GM19043 (cell line): ENCODE measurements around the gene TSPEAR.
"Not testable (repeated sequence)": the region's sequence is repeated elsewhere in the genome, so short reads cannot be mapped to it uniquely, and the experiment has no call there.

Experiments
- ATAC-seq: cut with Tn5 transposase; IDR thresholded peaks from one replicate; pipeline ENCODE4 v1.9.1; 2021; ENCODE audit warnings: low read depth; ENCODE audit not compliant: unreplicated experiment

The TSPEAR gene

GRCh38 chr21:44686843-44687561, 24.4 kb downstream of the TSPEAR start:
- ATAC-seq = no peak

DNA sequence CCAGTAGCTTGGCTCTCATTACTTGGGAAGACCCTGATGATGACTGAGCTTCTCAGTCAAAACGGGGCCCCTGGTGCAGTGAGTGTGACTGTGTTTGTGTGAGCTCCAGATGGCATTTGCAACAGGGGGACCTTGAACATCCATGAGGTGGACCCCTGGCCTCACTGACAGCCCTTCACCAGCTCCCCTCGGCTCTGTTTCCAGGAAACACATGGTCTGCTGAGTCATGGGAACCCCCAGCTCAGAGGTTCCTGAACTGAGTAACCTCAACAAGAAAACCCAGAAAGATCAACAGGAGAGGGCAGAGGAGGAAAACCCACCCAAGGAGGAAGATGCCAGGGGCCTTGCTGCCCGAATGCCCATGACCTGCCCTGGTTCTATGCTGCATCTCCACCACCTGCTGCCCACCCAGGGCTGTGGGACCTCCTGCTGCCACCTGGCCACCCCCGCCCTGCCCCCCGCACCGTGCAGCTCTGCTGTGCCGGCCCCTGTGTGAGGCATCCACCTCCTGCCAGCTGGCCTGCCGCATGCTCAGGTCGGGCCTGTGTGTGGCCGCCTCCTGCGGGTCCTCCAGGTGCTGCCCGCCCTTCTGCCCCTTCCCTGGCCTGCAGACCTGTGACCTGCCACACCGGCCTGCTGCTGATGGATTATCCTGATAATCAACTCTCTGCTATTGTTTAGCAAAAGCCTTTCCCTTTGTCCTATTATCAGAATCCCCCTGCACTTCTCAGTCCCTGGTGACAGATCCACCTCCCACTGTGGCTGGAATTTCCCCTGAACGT, 25.2 kb downstream of the TSPEAR start:
- ATAC-seq = no peak

DNA sequence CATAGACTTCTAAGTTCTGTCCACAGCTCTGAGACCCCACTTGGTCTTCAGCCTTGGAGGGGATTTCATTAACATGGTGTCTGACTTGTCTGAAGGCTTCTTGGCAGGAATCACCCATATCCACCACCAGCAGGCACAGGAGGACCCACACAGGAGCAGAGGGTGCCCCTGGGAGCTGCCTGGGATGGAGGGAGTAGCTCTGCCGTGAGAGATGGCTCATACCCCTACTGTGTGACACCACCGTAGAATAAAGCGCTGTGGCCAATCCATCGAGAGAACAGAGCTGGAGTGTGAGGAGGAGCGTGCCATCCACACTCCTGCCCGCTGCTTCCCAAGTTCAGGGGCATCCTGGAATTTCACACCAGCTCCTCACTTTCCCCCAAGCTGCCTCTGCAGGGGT, 26.3 kb downstream of the TSPEAR start:
- not testable (repeated sequence) for ATAC-seq

- no peak for ATAC-seq
Measured at GRCh38 chr21:44684483-44684882, 26.9 kb downstream of the TSPEAR start.

GRCh38 chr21:44684077-44684476, 27.3 kb downstream of the TSPEAR start:
- no peak for ATAC-seq

DNA sequence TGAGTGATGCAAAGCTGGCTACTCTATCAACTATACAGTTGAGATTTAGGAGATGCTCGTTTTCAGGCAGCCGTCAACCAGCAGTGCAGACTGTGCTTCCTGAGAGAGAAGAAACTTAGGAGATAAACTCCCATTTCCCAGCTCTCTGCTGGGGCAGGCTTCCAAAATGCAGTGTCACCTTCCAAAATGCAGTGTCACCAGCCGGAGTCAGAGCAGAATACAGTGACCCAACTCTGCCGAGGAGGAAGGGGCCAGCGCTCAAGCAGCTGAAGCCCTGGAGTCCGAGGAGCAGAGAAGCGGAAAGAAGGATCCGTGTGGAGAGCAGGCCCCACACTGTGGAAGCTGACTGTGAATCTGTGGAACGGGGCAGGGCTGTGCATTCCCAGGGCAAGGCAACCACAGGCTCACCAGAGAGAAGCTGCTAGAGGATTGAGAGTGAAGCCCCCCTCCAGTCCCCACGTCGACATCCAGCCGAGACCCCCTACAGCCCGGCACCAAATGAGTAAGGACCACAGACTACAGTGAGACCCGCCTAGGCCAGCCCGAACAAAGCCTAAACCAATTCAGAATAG, 28.7 kb downstream of the TSPEAR start:
- ATAC-seq = no peak

DNA sequence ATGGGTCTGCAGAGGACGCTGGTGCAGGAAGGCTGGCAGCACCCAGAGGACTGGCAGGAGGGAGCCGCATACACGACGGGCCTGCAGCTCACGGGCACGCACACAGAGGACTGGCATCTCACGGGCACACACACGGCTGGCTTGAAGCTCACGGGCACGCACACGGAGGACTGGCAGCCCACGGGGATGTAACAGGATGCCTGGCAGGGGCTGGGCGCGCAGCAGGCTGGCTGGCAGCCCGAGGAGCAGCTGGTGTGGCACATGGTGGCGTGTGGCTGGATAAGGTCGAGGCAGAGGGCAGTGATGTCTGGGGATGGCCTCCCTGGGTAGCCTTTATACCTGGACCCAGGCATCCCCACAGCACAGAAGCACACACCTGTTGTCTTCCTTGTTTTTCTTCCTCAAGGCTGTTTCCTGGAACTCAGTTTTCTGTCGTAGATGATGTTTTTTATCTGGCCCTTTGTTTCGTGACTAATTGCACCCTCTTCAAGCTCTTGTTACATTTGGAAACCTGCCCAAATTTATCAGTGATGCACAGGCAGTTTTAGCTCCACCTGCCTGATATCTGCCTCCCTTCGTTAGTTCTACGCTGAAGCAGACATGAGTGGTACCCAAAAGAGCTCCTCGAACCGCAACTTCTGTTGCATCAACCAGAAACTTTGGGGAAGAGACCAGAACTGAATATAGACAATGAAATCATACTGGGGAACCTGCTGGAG, 29.4 kb downstream of the TSPEAR start, which contains the start of gene KRTAP12-1:
KRTAP12-1 (minus strand) TSS at position 303 of the 719 bp plus-strand sequence; CDS start at position 263, 40 bp downstream.
- ATAC-seq = no peak

- ATAC-seq = no peak
Measured at GRCh38 chr21:44681152-44681551, 30.2 kb downstream of the TSPEAR start.

DNA sequence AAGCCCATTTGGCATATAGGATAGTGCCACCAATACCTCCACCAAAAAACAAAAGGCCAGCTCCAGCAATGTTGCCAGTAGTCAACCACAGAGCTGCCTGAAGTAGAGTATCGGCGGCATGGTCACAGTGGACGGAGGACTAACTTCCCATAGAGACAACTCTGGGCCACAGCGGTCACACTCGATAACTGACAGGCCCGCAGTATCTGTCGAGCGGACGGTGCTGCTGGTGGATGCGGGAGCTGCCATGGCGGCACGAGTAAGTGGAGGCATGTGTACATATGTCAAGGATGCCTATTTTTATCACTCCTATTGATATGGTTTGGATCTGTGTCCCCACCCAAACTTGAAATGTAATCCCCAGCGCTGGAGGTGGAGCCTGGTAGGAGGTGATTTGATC, 33.5 kb downstream of the TSPEAR start:
- no peak for ATAC-seq

DNA sequence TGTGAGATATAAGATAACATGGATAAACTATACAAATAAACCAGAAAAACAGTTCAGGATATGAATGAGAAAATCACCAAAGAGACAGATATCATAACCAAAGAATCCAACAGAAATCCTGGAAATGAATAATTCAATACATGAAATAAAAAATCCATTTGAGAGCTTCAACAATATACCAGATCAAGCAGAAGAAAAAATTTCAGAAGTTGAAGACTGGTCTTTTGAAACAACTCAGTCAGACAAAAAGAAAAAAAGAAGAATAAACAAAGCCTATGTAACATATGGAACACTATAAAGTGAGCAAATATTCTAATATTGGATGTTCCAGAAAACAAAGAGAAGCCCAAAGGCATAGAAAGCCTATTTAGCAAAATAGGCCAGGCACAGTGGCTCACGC, 39.5 kb downstream of the TSPEAR start:
- no peak for ATAC-seq

DNA sequence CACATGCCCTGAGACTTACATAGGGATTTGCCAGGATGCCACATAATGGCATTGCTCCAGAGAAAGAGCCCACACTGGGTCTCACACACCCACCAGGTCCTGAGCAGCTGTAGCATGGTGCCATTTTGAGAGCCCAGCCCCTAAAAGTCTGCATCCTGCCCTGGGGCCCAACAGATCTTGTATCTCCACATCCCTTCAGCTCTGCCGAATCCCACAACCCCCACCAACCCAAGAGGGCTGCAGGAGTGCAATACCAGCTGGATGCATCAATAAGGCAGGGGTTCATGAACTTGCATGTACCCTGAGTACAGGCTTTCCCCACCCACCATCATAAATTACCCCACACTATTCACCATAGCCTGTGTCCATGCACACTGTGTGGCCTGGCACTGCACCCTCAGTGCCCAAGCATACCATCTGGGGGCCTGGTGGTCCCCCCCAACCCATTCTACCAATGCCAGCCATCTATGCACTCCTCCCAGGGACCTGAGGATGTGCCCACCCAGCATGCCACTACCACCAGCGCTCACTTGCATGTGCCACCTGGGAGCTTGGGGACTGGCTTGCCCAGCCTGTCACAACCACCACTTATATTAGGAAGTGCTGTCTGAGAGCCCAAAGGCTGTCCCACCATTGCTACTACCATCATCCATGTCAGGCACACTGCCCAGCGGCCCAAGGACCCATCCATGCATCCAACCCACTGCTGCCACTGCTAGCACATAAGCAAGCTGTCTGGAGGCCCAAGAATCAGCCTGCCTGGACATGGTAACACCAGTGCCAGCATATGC, 40.5 kb downstream of the TSPEAR start:
- no peak for ATAC-seq

DNA sequence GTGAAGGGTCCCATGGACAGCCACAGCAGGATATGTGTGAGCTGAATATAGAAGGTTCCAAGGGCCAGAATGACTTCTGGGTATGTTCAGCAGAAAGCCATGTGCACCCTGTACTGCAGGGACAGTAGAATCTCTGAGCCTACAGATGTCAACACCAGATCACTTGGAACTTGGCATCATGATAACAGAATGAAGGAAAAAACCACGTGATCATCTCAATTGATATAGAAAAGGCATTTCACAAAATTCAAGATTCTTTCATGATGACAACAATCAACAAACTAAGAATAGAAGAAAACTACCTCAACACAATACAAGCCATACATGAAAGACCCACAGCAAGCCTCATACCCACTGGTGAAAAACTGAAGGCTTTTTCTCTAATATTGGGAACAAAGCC, 43.8 kb downstream of the TSPEAR start:
- ATAC-seq = no peak

- no peak for ATAC-seq
Measured at GRCh38 chr21:44666401-44667320, 44.7 kb downstream of the TSPEAR start, which contains the start of gene KRTAP12-2. TSS of gene KRTAP12-2 (minus strand) at chr21:44666927. CDS start at chr21:44666886, 41 bp downstream.

- ATAC-seq = no peak
Measured at GRCh38 chr21:44664691-44665090, 46.7 kb downstream of the TSPEAR start.

- not testable (repeated sequence) for ATAC-seq
Measured at GRCh38 chr21:44661567-44661966, 49.8 kb downstream of the TSPEAR start.

DNA sequence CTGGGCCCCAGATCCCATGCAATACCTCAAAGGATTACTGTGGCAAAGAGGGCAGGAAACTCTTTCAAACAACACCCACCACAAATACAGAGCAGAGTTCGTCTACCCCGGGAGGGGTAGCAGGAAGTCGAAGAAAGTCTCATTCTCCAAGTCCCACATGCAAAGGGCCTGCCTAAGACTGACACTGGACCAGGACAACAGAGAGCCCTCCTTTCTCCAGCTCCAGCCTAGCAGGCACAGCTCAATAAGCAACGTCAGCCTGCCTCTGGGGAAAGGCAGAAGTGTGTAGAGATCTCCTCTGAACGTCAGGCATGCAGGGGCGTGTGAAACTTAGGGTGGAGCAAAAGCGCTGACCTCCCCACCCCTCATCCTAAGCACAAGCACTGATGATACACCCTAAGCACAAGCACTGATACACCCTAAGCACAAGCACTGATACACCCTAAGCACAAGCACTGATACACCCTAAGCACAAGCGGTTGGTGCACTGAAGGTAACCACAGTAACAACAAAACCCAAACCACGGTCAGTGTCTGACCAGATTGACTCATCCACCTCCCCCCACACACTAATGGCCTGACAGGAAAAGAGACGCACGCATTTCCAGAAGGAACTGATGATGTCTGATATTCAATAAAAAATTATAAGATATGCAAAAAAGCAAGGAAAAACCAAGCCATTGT, 52.3 kb downstream of the TSPEAR start:
- ATAC-seq = no peak

GRCh38 chr21:44658541-44658910, 52.8 kb downstream of the TSPEAR start:
- no peak for ATAC-seq
